Raji (cell line): ENCODE results near the gene PNN.

Source experiments
- POLR2A ChIP-seq: IDR thresholded peaks from 2 replicates; pipeline ENCODE4 v1.6.1; 2011; ENCODE audit warnings: low read depth, low read length, control low read depth; ENCODE audit not compliant: insufficient read depth

The PNN gene

DNA sequence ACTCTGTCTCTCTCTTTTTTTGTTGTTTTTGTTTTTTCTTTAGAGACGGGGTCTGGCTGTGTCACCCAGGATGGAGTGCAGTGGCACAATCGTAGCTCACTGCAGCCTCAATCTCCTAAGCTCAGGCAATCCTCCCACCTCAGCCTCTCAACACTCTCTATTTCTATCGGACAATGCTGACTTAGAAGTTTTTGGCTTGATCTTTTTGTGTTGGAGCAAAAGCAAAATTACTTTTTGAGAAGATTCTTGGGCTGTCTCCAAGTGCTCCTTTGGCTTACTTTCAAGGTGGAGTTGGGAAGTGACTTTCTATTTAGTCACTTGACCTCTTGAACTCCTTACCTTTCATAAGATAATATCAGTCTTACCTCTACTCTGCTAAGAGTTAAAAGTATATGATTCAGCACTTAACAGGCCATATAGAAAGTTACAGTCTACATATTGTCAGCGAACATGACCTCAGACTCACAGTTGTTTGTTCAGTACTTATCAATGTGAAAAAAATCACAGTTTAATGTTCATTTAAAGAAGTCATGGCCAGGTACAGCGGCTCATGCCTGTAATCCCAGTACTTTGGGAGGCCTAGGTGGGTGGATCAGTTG, 43.2 kb downstream of the PNN start:
- TF ChIP-seq POLR2A: no peak

GRCh38 chr14:39219075-39219499, 44.0 kb downstream of the PNN start:
- no peak for TF ChIP-seq POLR2A

- TF ChIP-seq POLR2A: no peak
These were observed 53.0 kb downstream of the PNN start for GRCh38 chr14:39228044-39228443.

GRCh38 chr14:39228509-39229221, 53.6 kb downstream of the PNN start:
- TF ChIP-seq POLR2A: no peak

DNA sequence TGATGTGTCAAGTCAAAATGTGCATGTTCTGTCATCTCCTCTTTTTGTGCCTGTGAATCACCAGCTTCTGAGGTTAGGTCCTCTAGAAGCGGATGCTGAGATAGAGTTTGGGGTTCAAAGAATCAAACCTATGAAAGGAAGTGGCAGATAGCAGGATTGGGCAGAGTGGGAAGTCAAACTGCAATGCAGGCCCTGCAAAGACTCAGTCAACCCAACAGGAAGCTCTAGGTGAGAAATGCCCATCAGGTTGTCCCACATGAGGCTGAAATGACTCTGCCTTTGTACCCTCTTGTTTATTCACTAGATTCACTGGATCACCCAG, 54.1 kb downstream of the PNN start:
- no peak for TF ChIP-seq POLR2A

- TF ChIP-seq POLR2A: no peak
These were observed 54.6 kb downstream of the PNN start for GRCh38 chr14:39229601-39230110.

DNA sequence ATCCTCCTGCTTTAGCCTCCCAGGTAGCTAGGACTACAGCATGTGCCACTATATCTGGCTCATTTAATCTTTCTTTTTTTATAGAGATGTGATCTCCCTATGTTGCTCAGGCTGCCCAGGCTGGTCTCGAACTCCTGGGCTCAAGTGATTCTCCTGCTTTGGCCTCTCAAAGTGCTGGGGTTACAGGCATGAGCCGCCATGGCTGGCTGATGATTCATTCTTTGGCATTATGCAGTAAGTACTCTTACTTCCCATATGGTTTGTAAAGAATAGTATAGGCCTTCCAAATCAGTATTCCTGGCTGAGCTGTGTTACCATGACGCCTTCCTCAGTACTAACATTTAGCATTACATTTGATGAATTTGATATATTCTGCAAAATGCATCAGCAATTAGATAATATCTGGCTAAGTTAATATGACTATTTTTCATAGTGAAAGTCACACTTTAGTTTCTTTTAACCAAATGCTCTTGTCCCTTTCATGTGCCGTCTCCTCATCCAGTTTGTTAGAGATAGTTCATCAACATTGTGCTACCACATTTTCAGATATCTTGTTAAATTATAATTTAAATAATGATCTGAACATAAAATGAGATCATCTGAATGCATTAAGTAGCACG, 55.5 kb downstream of the PNN start:
- TF ChIP-seq POLR2A: no peak
